Measurements from ENCODE around the gene AHNAK. TPM values are rescaled to one million over a fixed set of nuclear protein-coding genes. Genes with fewer than 3 reads are reported as not detected.
"Not testable (repeated sequence)": the region's sequence is repeated elsewhere in the genome, so short reads cannot be mapped to it uniquely, and the experiment has no call there.

AHNAK gene
- total RNA-seq, 1 donor from 2014 or later, result 27.2 TPM

- Mint-ChIP-seq H3K27me3 (no peaks in the 10 kb centered on the region), H3K36me3 (ENCODE audit: insufficient read depth) (peaks cover 23% of the 10 kb centered on the region), H3K4me3 (ENCODE audit: low read depth) (peak overlapping the region; percentile 92), H3K27ac (peak overlapping the region; percentile 96), H3K4me1 (ENCODE audit: low read depth) (peaks cover 13% of the 10 kb centered on the region), H3K9me3 (ENCODE audit: low read depth) (no peaks in the 10 kb centered on the region)
- no peak for DNase-seq (ENCODE audit: low spot score, unreplicated experiment)
- TF ChIP-seq CTCF (IDR thresholded peaks at IDR 0.05; ENCODE audit: unreplicated experiment), result no peak
Observed at GRCh38 chr11:62592146-62592815, 45.7 kb upstream of the AHNAK start.

GRCh38 chr11:62591448-62592145 lies 45.0 kb upstream of the AHNAK start, which contains the start of gene TUT1:
Gene TUT1, minus strand, starts transcription at chr11:62591523. Its CDS starts 38 bp downstream, at chr11:62591485.
- peak; percentile 6 for TF ChIP-seq CTCF (IDR thresholded peaks at IDR 0.05; ENCODE audit: unreplicated experiment)
- DNase-seq (ENCODE audit: low spot score, unreplicated experiment), result peak; percentile 93
- H3K27me3 Mint-ChIP-seq, result no peaks in the 10 kb centered on the region
- peak within 1 kb of the TSS; percentile 92 for H3K4me3 Mint-ChIP-seq (ENCODE audit: low read depth)
- H3K9me3 Mint-ChIP-seq (ENCODE audit: low read depth), result no peaks in the 10 kb centered on the region
- H3K4me1 Mint-ChIP-seq (ENCODE audit: low read depth), result peaks cover 13% of the 10 kb centered on the region
- peaks cover 18% of the 10 kb centered on the region for H3K36me3 Mint-ChIP-seq (ENCODE audit: insufficient read depth)
- H3K27ac Mint-ChIP-seq, result peak within 1 kb of the TSS; percentile 96

- H3K27me3 Mint-ChIP-seq, result no peaks in the 10 kb centered on the region
- peak overlapping the region; percentile 92 for H3K4me3 Mint-ChIP-seq (ENCODE audit: low read depth)
- peak; percentile 45 for TF ChIP-seq CTCF (IDR thresholded peaks at IDR 0.05; ENCODE audit: unreplicated experiment)
- H3K36me3 Mint-ChIP-seq (ENCODE audit: insufficient read depth), result peaks cover 8% of the 10 kb centered on the region
- DNase-seq (ENCODE audit: low spot score, unreplicated experiment), result no peak
- H3K4me1 Mint-ChIP-seq (ENCODE audit: low read depth), result peaks cover 13% of the 10 kb centered on the region
- no peak overlapping the region for H3K27ac Mint-ChIP-seq
- H3K9me3 Mint-ChIP-seq (ENCODE audit: low read depth), result no peaks in the 10 kb centered on the region
Observed at GRCh38 chr11:62588966-62589637, 42.5 kb upstream of the AHNAK start.

- H3K4me3 Mint-ChIP-seq (ENCODE audit: low read depth); H3K36me3 Mint-ChIP-seq (ENCODE audit: insufficient read depth); H3K27me3 Mint-ChIP-seq; DNase-seq (ENCODE audit: low spot score, unreplicated experiment); H3K9me3 Mint-ChIP-seq (ENCODE audit: low read depth); H3K4me1 Mint-ChIP-seq (ENCODE audit: low read depth); H3K27ac Mint-ChIP-seq: not testable (repeated sequence)
Observed at GRCh38 chr11:62585356-62585755, 38.8 kb upstream of the AHNAK start.

GRCh38 chr11:62581735-62582134 lies 35.1 kb upstream of the AHNAK start:
- DNase-seq (ENCODE audit: low spot score, unreplicated experiment); H3K27ac Mint-ChIP-seq; H3K4me1 Mint-ChIP-seq (ENCODE audit: low read depth); H3K27me3 Mint-ChIP-seq; H3K9me3 Mint-ChIP-seq (ENCODE audit: low read depth); H3K4me3 Mint-ChIP-seq (ENCODE audit: low read depth): not testable (repeated sequence)
- H3K36me3 Mint-ChIP-seq (ENCODE audit: insufficient read depth), result peaks cover 10% of the 10 kb centered on the region

- TF ChIP-seq CTCF (IDR thresholded peaks at IDR 0.05; ENCODE audit: unreplicated experiment), result no peak
- Mint-ChIP-seq H3K4me3 (ENCODE audit: low read depth) (no peak overlapping the region), H3K27ac (no peak overlapping the region), H3K36me3 (ENCODE audit: insufficient read depth) (peaks cover 13% of the 10 kb centered on the region), H3K27me3 (no peaks in the 10 kb centered on the region), H3K4me1 (ENCODE audit: low read depth) (no peaks in the 10 kb centered on the region), H3K9me3 (ENCODE audit: low read depth) (no peaks in the 10 kb centered on the region)
- DNase-seq (ENCODE audit: low spot score, unreplicated experiment), result no peak
Observed at GRCh38 chr11:62580959-62581715, 34.5 kb upstream of the AHNAK start.

All from progenitor cell of endocrine pancreas (in vitro differentiated cells).